HepG2 (cell line): ENCODE measurements around the gene AKTIP. TPM values are rescaled to one million over a fixed set of nuclear protein-coding genes. Genes with fewer than 3 reads are reported as not detected.

Experiments used
- ARID2 ChIP-seq: sonication (generic); formaldehyde crosslinking; IDR thresholded peaks from 2 replicates; pipeline ENCODE4 v1.8.1; 2022; ENCODE audit warnings: mild to moderate bottlenecking, missing genetic modification reagents, borderline replicate concordance
- ARNT ChIP-seq: fragments of 450-650 bp; IDR thresholded peaks from 2 replicates; pipeline ENCODE4 v1.6.1; 2017
- CC2D1A ChIP-seq: sonication (generic); formaldehyde crosslinking; IDR thresholded peaks from 2 replicates; pipeline ENCODE4 v1.8.1; 2023; ENCODE audit warnings: mild to moderate bottlenecking, missing genetic modification reagents
- CENPX ChIP-seq: sonication (generic); formaldehyde crosslinking; IDR thresholded peaks from 2 replicates; pipeline ENCODE4 v1.9.0; 2021; ENCODE audit warnings: mild to moderate bottlenecking, missing genetic modification reagents, moderate library complexity
- EEA1 ChIP-seq: sonication (generic); formaldehyde crosslinking; IDR thresholded peaks from 2 replicates; pipeline ENCODE4 v1.5.1; 2020; ENCODE audit warnings: mild to moderate bottlenecking, missing genetic modification reagents, borderline replicate concordance
- FOXA1 ChIP-seq, 2 experiments: fragments of 450-650 bp in 1 of 2; sonication (generic) in 1 of 2; formaldehyde crosslinking in 1 of 2; IDR thresholded peaks; 2 replicates each; pipeline versions ENCODE4 v1.4.0 to v1.6.1; 2016 to 2020; ENCODE audit warnings: missing genetic modification reagents in 1 of 2
- FOXK2 ChIP-seq: fragments of 450-650 bp; IDR thresholded peaks from 2 replicates; pipeline ENCODE4 v1.6.1; 2016
- GMEB1 ChIP-seq: sonication (generic); formaldehyde crosslinking; IDR thresholded peaks from 2 replicates; pipeline ENCODE4 v1.5.1; 2020; ENCODE audit warnings: missing genetic modification reagents, mild to moderate bottlenecking, borderline replicate concordance
- GTF3A ChIP-seq: sonication (generic); formaldehyde crosslinking; conservative IDR thresholded peaks from 2 replicates; pipeline ENCODE4 v1.4.0; 2020; ENCODE audit warnings: mild to moderate bottlenecking, missing genetic modification reagents
- HOXA5 ChIP-seq: sonication (generic); formaldehyde crosslinking; IDR thresholded peaks from 2 replicates; pipeline ENCODE4 v1.4.0; 2020; ENCODE audit warnings: missing genetic modification reagents
- KDM5A ChIP-seq: fragments of 200-600 bp; sonication (generic); IDR thresholded peaks from 2 replicates; pipeline ENCODE4 v1.7.0; 2018; ENCODE audit warnings: antibody characterized with exemption, mild to moderate bottlenecking, low read length, borderline replicate concordance
- KLF16 ChIP-seq, 2 experiments: sonication (generic) in 1 of 2; formaldehyde crosslinking in 1 of 2; IDR thresholded peaks; 2 replicates each; pipeline versions ENCODE4 v1.6.1 to v1.8.0; 2016 to 2023; ENCODE audit warnings: missing genetic modification reagents in 2 of 2, missing compliant biosample characterization in 1 of 2
- MIER2 ChIP-seq: IDR thresholded peaks from 2 replicates; pipeline ENCODE4 v1.6.1; 2016; ENCODE audit warnings: missing biosample characterization, missing genetic modification reagents
- MXD3 ChIP-seq: IDR thresholded peaks from 2 replicates; pipeline ENCODE4 v1.6.1; 2016; ENCODE audit warnings: mild to moderate bottlenecking, missing biosample characterization, missing genetic modification reagents
- NFE2L2 ChIP-seq: fragments of 150-350 bp; IDR thresholded peaks from 2 replicates; pipeline ENCODE4 v1.6.1; 2014; ENCODE audit warnings: low read length
- PCBP1 ChIP-seq: fragments of 200-400 bp; formaldehyde crosslinking; IDR thresholded peaks from 2 replicates; pipeline ENCODE4 v1.6.1; 2017; ENCODE audit warnings: mild to moderate bottlenecking, low read depth, low read length, borderline replicate concordance
- PRDM15 ChIP-seq: sonication (generic); formaldehyde crosslinking; IDR thresholded peaks from 2 replicates; pipeline ENCODE4 v1.4.0; 2020; ENCODE audit warnings: missing genetic modification reagents
- STAT5B ChIP-seq: sonication (generic); formaldehyde crosslinking; IDR thresholded peaks from 2 replicates; pipeline ENCODE4 v1.4.0; 2020; ENCODE audit warnings: missing genetic modification reagents
- TSC22D2 ChIP-seq: sonication (generic); formaldehyde crosslinking; IDR thresholded peaks from 2 replicates; pipeline ENCODE4 v1.5.1; 2020; ENCODE audit warnings: missing genetic modification reagents, mild to moderate bottlenecking, borderline replicate concordance
- YEATS4 ChIP-seq: sonication (generic); formaldehyde crosslinking; IDR thresholded peaks from 2 replicates; pipeline ENCODE4 v1.4.0; 2020; ENCODE audit warnings: missing genetic modification reagents, borderline replicate concordance
- ZNF143 ChIP-seq: sonication (generic); formaldehyde crosslinking; IDR thresholded peaks from 2 replicates; pipeline ENCODE4 v1.4.0; 2020; ENCODE audit warnings: missing genetic modification reagents
- ZNF3 ChIP-seq: IDR thresholded peaks from 2 replicates; pipeline ENCODE4 v1.7.0; 2017; ENCODE audit warnings: inconsistent platforms
- ZNF547 ChIP-seq: sonication (generic); formaldehyde crosslinking; IDR thresholded peaks from 2 replicates; pipeline ENCODE4 v1.5.1; 2020; ENCODE audit warnings: mild to moderate bottlenecking, missing genetic modification reagents
- ZNF629 ChIP-seq: sonication (generic); formaldehyde crosslinking; conservative IDR thresholded peaks from 2 replicates; pipeline ENCODE4 v1.5.0; 2020; ENCODE audit warnings: missing genetic modification reagents
- ZNF737 ChIP-seq: sonication (generic); formaldehyde crosslinking; IDR thresholded peaks from 2 replicates; pipeline ENCODE4 v1.5.0; 2020; ENCODE audit warnings: missing genetic modification reagents, mild to moderate bottlenecking, borderline replicate concordance
- ZNF777 ChIP-seq: sonication (generic); formaldehyde crosslinking; IDR thresholded peaks from 2 replicates; pipeline ENCODE4 v1.4.0; 2020; ENCODE audit warnings: missing genetic modification reagents
- ZNF883 ChIP-seq: sonication (generic); formaldehyde crosslinking; IDR thresholded peaks from 2 replicates; pipeline ENCODE4 v1.5.1; 2020; ENCODE audit warnings: mild to moderate bottlenecking, missing genetic modification reagents; ENCODE audit errors: not compliant biosample characterization
- polyA plus RNA-seq, 8 experiments: library from polyadenylated mRNA; depleted of rRNA in 3 of 8; stranded (reverse) in 7 of 8; unstranded in 1 of 8; fragments of >200 nt; fragmentation: Illumina TruSeq in 4 of 8; extraction: Trizol in 4 of 8; gene quantifications; 2 replicates each; pipeline versions ENCODE4 v1.2.1 to v1.2.3, GENCODE V29; 2011 to 2016; ENCODE audit warnings: low read depth in 4 of 8, missing spikeins in 1 of 8, mixed read lengths in 1 of 8; ENCODE audit not compliant: insufficient read depth in 1 of 8
- total RNA-seq, 5 experiments: library from RNA; depleted of rRNA; stranded (reverse); fragments of >200 nt; fragmentation: Illumina TruSeq; extraction: Trizol; gene quantifications; 2 replicates each; pipeline ENCODE4 v1.2.3, GENCODE V29; 2016; ENCODE audit warnings: low read depth in 1 of 5

Gene AKTIP
- total and polyA plus RNA-seq, 2 of the 13 experiments (the other 11 are each of a cell fraction or from before 2014, with no cell fraction given), result 28.8 to 49.0 TPM

GRCh38 chr16:53549970-53550690 lies 47.1 kb upstream of the AKTIP start (continued):
- TF ChIP-seq PRDM15 (no peak), KDM5A (no peak), ZNF883 (CRISPR knock-in tag) (no peak), ARID2 (no peak), CENPX (CRISPR knock-in tag) (no peak), ZNF629 (no peak), EEA1 (CRISPR knock-in tag) (no peak), MIER2 (CRISPR knock-in tag) (peak; percentile 47; the same call in 1 of the 2 replicates), NFE2L2 (no peak), ZNF3 (CRISPR knock-in tag) (no peak), ZNF737 (CRISPR knock-in tag) (no peak), YEATS4 (no peak), CC2D1A (CRISPR knock-in tag) (no peak), TSC22D2 (CRISPR knock-in tag) (no peak), PCBP1 (no peak), KLF16 (CRISPR knock-in tag; IDR thresholded peaks at IDR 0.05) (0 out of 4 replicates have a peak, but pooled peaks of 1 of the 2 experiments have one; percentile 52), HOXA5 (CRISPR knock-in tag) (peak; percentile 76; the same call in 1 of the 2 replicates), GTF3A (CRISPR knock-in tag) (no peak), MXD3 (no peak), ZNF777 (no peak), GMEB1 (CRISPR knock-in tag) (no peak), ZNF143 (CRISPR knock-in tag) (no peak), ARNT (no peak), FOXK2 (no peak), STAT5B (CRISPR knock-in tag) (no peak), ZNF547 (CRISPR knock-in tag) (0 out of 2 replicates have a peak, but pooled peaks have one; percentile 27), FOXA1 (IDR thresholded peaks at IDR 0.05) (no peak), FOXA1 (CRISPR knock-in tag; IDR thresholded peaks at IDR 0.05) (no peak; the same call in 1 of the 2 replicates)
